HEK293T (cell line): ENCODE measurements around the gene PDZD2.

Experiments used
- CTCF ChIA-PET: fragments of 350-600 bp; formaldehyde crosslinking; extraction: SDS; loops from one replicate; lab custom pipeline; 2021; ENCODE audit warnings: antibody characterized with exemption, inconsistent platforms; lab: Yijun Ruan, JAX
- POLR2A ChIA-PET: fragments of 350-600 bp; formaldehyde crosslinking; extraction: SDS; loops from one replicate; lab custom pipeline; 2020; ENCODE audit warnings: antibody characterized with exemption, inconsistent platforms; lab: Yijun Ruan, JAX
- DNase-seq: peaks from one replicate; pipeline ENCODE4 v3.0.0; 2012; ENCODE audit warnings: mixed read lengths; ENCODE audit errors: extremely low spot score
- ARNT ChIP-seq: fragments of 450-650 bp; IDR thresholded peaks from 2 replicates; pipeline ENCODE4 v1.6.1; 2017; ENCODE audit warnings: mild to moderate bottlenecking
- BHLHE40 ChIP-seq: fragments of 450-650 bp; IDR thresholded peaks from 2 replicates; pipeline ENCODE4 v1.6.1; 2016; ENCODE audit warnings: mild to moderate bottlenecking, moderate library complexity, borderline replicate concordance
- CTBP1 ChIP-seq: fragments of 450-650 bp; IDR thresholded peaks from 2 replicates; pipeline ENCODE4 v1.6.1; 2016; ENCODE audit warnings: borderline replicate concordance
- ELF4 ChIP-seq: fragments of 450-650 bp; IDR thresholded peaks from 2 replicates; pipeline ENCODE4 v1.6.1; 2017; ENCODE audit warnings: antibody characterized with exemption
- FOXA1 ChIP-seq: fragments of 450-650 bp; IDR thresholded peaks from 2 replicates; pipeline ENCODE4 v1.6.1; 2016; ENCODE audit warnings: mild to moderate bottlenecking
- FOXK2 ChIP-seq: fragments of 450-650 bp; IDR thresholded peaks from 2 replicates; pipeline ENCODE4 v1.6.1; 2016; ENCODE audit warnings: mild to moderate bottlenecking
- FOXM1 ChIP-seq: fragments of 450-650 bp; IDR thresholded peaks from 2 replicates; pipeline ENCODE4 v1.6.1; 2017; ENCODE audit warnings: mild to moderate bottlenecking, borderline replicate concordance
- HDGF ChIP-seq: fragments of 450-650 bp; IDR thresholded peaks from 2 replicates; pipeline ENCODE4 v1.6.1; 2017; ENCODE audit warnings: antibody characterized with exemption, borderline replicate concordance
- L3MBTL2 ChIP-seq: fragments of 450-650 bp; conservative IDR thresholded peaks from 2 replicates; pipeline ENCODE4 v1.6.1; 2016; ENCODE audit warnings: mild to moderate bottlenecking
- LEF1 ChIP-seq: fragments of 450-650 bp; IDR thresholded peaks from 2 replicates; pipeline ENCODE4 v1.6.1; 2017; ENCODE audit warnings: mild to moderate bottlenecking, borderline replicate concordance
- NFRKB ChIP-seq: fragments of 450-650 bp; IDR thresholded peaks from 2 replicates; pipeline ENCODE4 v1.6.1; 2016; ENCODE audit warnings: mild to moderate bottlenecking, moderate library complexity
- SP1 ChIP-seq: fragments of 450-650 bp; IDR thresholded peaks from 2 replicates; pipeline ENCODE4 v1.6.1; 2017
- SUZ12 ChIP-seq: fragments of 450-650 bp; IDR thresholded peaks from 2 replicates; pipeline ENCODE4 v1.6.1; 2016; ENCODE audit warnings: mild to moderate bottlenecking
- TARDBP ChIP-seq: fragments of 450-650 bp; IDR thresholded peaks from 2 replicates; pipeline ENCODE4 v1.6.1; 2016
- ZNF384 ChIP-seq: fragments of 450-650 bp; IDR thresholded peaks from 2 replicates; pipeline ENCODE4 v1.6.1; 2016
- TF ChIP-seq, protein P1 (sequence below): fragments of 450-650 bp; IDR thresholded peaks from 2 replicates; pipeline ENCODE4 v1.6.1; 2016

PDZD2 gene

DNA sequence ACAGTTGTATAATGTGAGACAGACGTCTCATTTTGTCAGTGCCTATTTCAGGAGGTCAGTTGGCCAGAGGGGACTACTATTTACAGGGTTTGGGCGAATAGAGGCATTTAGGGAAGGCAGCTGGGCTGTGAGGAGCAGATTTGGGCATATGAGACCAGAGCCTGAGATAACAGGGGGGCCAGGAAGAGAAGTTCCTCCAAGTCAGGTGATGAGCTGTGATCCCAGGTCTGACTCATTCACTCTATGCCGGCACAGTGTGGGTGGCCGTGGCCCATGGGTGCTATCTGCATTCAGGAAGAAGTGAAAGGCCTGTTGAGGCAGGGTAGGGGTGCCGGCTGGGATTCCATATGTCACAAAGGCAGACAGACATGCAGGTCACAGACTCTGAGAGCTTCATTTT is 142.8 kb downstream of the PDZD2 start:
- TF ChIP-seq FOXK2 (no peak), TARDBP (no peak), FOXA1 (no peak), ZNF384 (no peak), FOXM1 (no peak), SUZ12 (no peak)
- no peak for DNase-seq
- CTCF ChIA-PET, result no interaction called here
- POLR2A ChIA-PET, result no interaction called here

DNA sequence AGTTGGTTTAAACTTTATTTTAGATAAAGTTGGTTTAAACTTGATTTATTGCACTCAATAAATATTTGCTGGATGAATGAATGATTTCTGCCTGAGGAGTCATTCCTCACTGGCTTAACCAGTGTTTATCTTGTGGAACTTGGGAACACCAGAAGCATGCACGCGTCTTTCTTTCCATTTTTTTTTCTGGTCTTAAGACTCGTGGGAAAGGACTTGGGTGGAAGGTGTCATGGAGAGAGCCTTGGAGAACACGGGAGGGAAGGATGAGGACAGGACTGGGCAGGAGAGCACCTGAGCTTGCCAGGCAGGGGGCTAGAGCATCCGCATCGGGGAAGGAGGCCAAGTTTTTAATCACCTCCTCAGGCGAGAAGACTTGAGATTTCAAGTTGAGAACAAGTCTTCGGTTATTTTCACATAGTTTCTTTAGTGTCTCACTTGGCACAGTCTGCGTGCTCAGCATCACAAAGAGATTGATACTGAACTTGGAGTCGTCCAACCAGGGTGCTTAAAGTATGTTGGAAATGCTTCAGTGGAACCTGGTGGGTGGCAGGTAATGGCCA is 144.2 kb downstream of the PDZD2 start:
- POLR2A ChIA-PET, result no interaction called here
- DNase-seq, result no peak
- no peak for TF ChIP-seq ELF4
- TF ChIP-seq ARNT, result no peak
- TF ChIP-seq FOXK2, result no peak
- no peak for TF ChIP-seq FOXM1
- TF ChIP-seq SUZ12, result no peak
- TF ChIP-seq, protein P1, sequence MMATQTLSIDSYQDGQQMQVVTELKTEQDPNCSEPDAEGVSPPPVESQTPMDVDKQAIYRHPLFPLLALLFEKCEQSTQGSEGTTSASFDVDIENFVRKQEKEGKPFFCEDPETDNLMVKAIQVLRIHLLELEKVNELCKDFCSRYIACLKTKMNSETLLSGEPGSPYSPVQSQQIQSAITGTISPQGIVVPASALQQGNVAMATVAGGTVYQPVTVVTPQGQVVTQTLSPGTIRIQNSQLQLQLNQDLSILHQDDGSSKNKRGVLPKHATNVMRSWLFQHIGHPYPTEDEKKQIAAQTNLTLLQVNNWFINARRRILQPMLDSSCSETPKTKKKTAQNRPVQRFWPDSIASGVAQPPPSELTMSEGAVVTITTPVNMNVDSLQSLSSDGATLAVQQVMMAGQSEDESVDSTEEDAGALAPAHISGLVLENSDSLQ, result no peak
- no peak for TF ChIP-seq CTBP1
- TF ChIP-seq ZNF384, result no peak
- no peak for TF ChIP-seq TARDBP
- no peak for TF ChIP-seq FOXA1
- no peak for TF ChIP-seq L3MBTL2
- TF ChIP-seq SP1, result no peak
- CTCF ChIA-PET, result no interaction called here

DNA sequence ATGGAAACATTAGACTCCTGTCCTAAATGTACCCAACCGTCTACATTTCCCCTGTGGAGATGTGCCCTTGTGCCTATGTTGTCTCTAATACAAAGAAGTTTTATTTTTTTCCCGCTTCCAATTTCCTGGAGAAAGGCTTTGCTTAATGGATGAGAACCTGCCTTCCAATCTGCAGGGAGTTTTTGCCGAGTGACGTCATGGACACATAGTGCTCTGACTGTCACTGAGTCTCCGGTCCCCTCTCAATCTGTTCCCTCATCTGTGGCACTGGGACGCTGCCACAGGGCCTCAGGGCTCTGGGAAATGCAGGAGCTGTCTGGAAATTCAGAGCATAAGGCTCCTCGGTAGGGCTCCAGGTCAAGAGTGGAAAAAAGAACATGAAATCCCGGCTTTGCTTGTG is 144.8 kb downstream of the PDZD2 start:
- POLR2A ChIA-PET, result no interaction called here
- TF ChIP-seq BHLHE40 (no peak), FOXK2 (no peak), ARNT (no peak), ZNF384 (no peak), LEF1 (no peak), SUZ12 (no peak), CTBP1 (no peak)

DNA sequence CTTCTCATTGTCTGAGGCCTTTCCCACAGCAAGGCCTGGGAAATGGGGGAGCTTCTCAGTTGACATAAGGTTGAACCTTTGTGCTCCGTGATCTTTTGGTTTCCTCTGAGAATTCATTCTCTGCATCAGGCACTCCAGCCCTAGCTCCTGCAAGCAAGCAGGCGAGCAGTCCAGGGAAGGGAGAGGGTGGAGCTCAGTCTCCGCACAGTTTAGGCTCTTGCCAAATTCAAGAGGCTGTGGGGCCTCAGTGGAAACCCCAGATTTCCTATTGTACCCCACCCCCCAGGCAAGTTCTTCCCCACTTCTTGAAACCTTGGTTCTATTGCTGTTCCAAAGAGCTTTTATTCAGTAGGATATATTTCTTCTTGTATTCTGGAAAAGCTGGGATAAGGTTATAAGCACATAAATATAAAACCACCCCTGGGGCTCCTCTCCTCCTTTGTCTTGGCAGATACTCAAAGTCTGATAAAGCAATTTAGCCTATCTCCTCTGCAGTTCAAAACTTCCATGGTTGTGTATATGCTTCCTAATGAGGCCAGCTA is 147.2 kb downstream of the PDZD2 start:
- no peak for DNase-seq
- CTCF ChIA-PET, result interaction anchor here (0.7 kb wide), 1 partner anchor 18 kb away, joined by 3 read pairs; no protein-coding TSS in a partner anchor
- POLR2A ChIA-PET, result no interaction called here
- no peak for TF ChIP-seq CTBP1
- no peak for TF ChIP-seq FOXA1
- TF ChIP-seq FOXK2, result no peak

More for the DNA sequence above, 144.8 kb downstream of the PDZD2 start:
- DNase-seq, result no peak
- CTCF ChIA-PET, result no interaction called here

DNA sequence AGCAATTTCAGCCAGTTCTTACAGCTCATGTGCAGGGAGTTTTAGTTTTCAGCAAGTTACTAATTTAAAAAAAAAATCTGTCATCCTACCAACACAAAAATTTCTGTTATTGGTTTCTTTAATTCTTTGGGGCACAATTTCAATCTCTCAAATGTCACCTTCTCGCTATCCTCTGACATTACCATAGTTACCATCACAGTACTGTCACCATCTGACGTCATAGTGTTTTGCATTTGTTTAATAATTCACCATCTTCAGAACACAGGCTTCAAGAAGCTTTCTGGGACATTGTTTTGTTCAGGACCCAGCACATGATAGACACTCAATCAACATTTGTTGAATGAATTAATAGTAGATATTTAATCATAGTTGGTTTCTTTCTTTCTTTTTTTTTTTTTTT is 155.1 kb downstream of the PDZD2 start:
- TF ChIP-seq TARDBP (no peak), BHLHE40 (no peak), FOXK2 (no peak), NFRKB (no peak), ARNT (no peak), SP1 (no peak), HDGF (no peak), CTBP1 (no peak), SUZ12 (no peak), ZNF384 (no peak), FOXM1 (no peak), FOXA1 (no peak)
- POLR2A ChIA-PET, result no interaction called here
- CTCF ChIA-PET, result interaction anchor here (0.6 to 1.3 kb wide), 2 partner anchors 9 to 15 kb away, joined by 3 read pairs; no protein-coding TSS in a partner anchor
- DNase-seq, result no peak

DNA sequence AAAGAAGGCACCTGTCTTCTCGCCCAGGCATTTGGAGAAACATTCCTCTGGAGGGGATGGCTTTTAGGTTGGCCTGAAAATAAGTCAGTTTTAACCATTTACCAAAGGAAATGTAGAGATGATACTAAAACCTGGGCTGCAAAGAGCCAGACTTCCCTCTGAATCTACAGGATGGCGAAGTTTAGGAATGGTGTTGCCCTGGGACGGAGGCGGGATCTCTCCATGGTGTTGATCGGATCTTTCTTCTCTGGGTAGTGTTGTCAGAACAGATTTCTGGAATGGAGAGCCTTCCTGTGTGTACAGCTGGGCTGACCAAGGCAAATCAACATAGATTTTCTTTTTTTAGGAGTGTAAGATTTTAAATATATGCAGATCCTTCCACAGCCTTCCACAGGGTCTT is 159.2 kb downstream of the PDZD2 start:
- CTCF ChIA-PET, result no interaction called here
- TF ChIP-seq BHLHE40 (no peak), FOXK2 (no peak), FOXM1 (no peak), FOXA1 (no peak), ELF4 (no peak), ZNF384 (no peak), CTBP1 (no peak), LEF1 (no peak), SUZ12 (no peak)
- DNase-seq, result no peak
- POLR2A ChIA-PET, result no interaction called here

DNA sequence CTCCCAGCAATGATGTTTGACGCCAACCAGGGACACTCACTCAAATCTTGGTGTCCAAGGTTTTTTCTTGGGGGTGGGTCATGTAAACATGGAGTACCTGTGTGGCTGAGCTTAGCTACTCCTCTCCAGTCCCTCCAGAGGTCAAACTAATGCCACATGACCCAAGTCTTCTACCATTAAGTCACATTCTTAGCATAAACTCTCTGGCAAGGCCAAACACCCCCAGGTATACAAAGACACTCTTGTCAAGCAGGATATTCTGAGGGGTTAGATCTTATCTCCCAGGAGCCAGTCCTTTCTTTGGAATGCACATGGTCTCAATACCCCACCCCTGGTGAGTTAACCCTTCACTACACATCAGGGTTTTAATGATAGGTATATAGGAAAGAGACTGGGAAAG is 161.4 kb downstream of the PDZD2 start:
- TF ChIP-seq ZNF384 (no peak), ARNT (no peak), NFRKB (no peak)
- CTCF ChIA-PET, result no interaction called here
- DNase-seq, result no peak
- POLR2A ChIA-PET, result no interaction called here

DNA sequence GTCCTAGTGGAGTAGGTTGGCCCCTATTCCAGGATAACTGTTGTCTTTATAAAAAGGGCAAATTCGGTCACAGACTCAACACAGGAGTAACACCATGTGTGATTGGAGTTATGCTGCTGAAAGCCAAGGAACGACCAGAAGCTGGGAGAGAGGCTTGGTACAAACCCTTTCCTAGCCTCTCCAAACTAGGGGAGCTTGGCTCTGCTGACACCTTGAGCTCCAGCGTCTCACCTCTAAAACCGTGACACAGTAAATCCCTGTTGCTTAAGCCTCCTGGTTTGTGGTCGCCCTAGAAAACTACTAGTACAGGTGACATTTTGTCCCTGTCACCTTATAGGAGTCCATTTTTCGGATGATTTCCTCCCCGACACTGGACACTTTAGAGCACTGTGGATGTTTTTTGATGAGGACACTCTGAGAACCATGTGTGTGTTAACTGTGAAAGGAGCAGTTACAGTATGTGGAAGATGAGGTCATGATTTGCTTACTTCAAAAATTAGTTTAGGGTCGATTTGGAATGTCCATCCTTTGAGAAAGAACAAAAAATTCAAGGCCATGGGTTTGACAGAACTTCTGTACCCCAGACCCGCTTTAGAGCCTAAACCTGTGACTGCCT is 167.0 kb downstream of the PDZD2 start:
- CTCF ChIA-PET, result interaction anchor here (0.6 to 1.3 kb wide), 2 partner anchors 224 to 225 kb away, joined by 3 read pairs; no protein-coding TSS in a partner anchor
- POLR2A ChIA-PET, result no interaction called here
- TF ChIP-seq TARDBP, result no peak
- no peak for TF ChIP-seq SP1
- TF ChIP-seq CTBP1, result no peak
- no peak for TF ChIP-seq ELF4
- no peak for TF ChIP-seq L3MBTL2
- no peak for TF ChIP-seq BHLHE40
- TF ChIP-seq ARNT, result no peak
- TF ChIP-seq LEF1, result no peak
- no peak for TF ChIP-seq FOXK2
- TF ChIP-seq NFRKB, result no peak
- no peak for TF ChIP-seq ZNF384
- TF ChIP-seq FOXM1, result no peak
- TF ChIP-seq, protein P1, result no peak
- DNase-seq, result no peak
